GM23338 (cell line): Measurements from ENCODE around the gene KRT78. TPM values are rescaled to one million over a fixed set of nuclear protein-coding genes. Genes with fewer than 3 reads are reported as not detected.

Experiments
- ATAC-seq: fragments of 200-7000 bp; cut with Tn5 transposase; 3 replicates; pipeline ENCODE4 v1.9.1; 2020
- DNase-seq: peaks from one replicate; pipeline ENCODE4 v3.0.0-alpha.2; 2015; ENCODE audit warnings: low spot score
- H2AFZ ChIP-seq: fragments of 200-600 bp; sonication (generic); 2 replicates; pipeline ENCODE4 v1.8.0; 2016; ENCODE audit warnings: antibody characterized with exemption, mild to moderate bottlenecking, moderate library complexity
- H3F3A ChIP-seq: fragments of 200-600 bp; sonication (generic); replicated peaks from 2 replicates; pipeline ENCODE4 v1.8.0; 2017; ENCODE audit warnings: antibody characterized with exemption, mixed run types, low read depth
- H3K27ac ChIP-seq: fragments of 200-600 bp; sonication (generic); 2 replicates; pipeline ENCODE4 v1.6.1; 2016; ENCODE audit warnings: low read depth
- H3K27me3 ChIP-seq: fragments of 200-600 bp; sonication (generic); 2 replicates; pipeline ENCODE4 v1.8.0; 2016; ENCODE audit warnings: mild to moderate bottlenecking, mixed run types, moderate library complexity; ENCODE audit not compliant: insufficient read depth
- H3K36me3 ChIP-seq: fragments of 200-600 bp; sonication (generic); 2 replicates; pipeline ENCODE4 v1.8.0; 2016; ENCODE audit warnings: mild to moderate bottlenecking; ENCODE audit not compliant: insufficient read depth
- H3K4me1 ChIP-seq: fragments of 200-600 bp; sonication (generic); 2 replicates; pipeline ENCODE4 v1.8.0; 2016; ENCODE audit warnings: mild to moderate bottlenecking, moderate library complexity; ENCODE audit not compliant: insufficient read depth
- H3K4me2 ChIP-seq: fragments of 200-600 bp; sonication (generic); 2 replicates; pipeline ENCODE4 v1.7.1; 2017; ENCODE audit warnings: mixed run types
- H3K4me3 ChIP-seq: fragments of 200-600 bp; sonication (generic); 2 replicates; pipeline ENCODE4 v1.6.1; 2016; ENCODE audit warnings: mixed run types
- H3K79me2 ChIP-seq: fragments of 200-600 bp; sonication (generic); replicated peaks from 2 replicates; pipeline ENCODE4 v1.8.0; 2017; ENCODE audit warnings: mild to moderate bottlenecking; ENCODE audit not compliant: insufficient read depth
- H3K9me2 ChIP-seq: fragments of 200-600 bp; sonication (generic); 2 replicates; pipeline ENCODE4 v1.8.0; 2017; ENCODE audit not compliant: insufficient read depth
- H4K20me1 ChIP-seq: fragments of 200-600 bp; sonication (generic); replicated peaks from 2 replicates; pipeline ENCODE4 v1.8.0; 2017; ENCODE audit warnings: mild to moderate bottlenecking; ENCODE audit not compliant: insufficient read depth
- H3K27ac Mint-ChIP-seq: 2 replicates; pipeline ENCODE4 v1.8.0; 2020; ENCODE audit warnings: inconsistent platforms, mild to moderate bottlenecking, moderate library complexity, mixed read lengths
- H3K27me3 Mint-ChIP-seq: 3 replicates; pipeline ENCODE4 v1.8.0; 2022; ENCODE audit warnings: low read depth, mild to moderate bottlenecking, moderate library complexity, mixed read lengths, inconsistent platforms; ENCODE audit not compliant: insufficient read depth, poor library complexity
- H3K36me3 Mint-ChIP-seq: 3 replicates; pipeline ENCODE4 v1.8.0; 2021; ENCODE audit warnings: low read depth, mild to moderate bottlenecking, inconsistent platforms, moderate library complexity, mixed read lengths
- H3K4me1 Mint-ChIP-seq: 3 replicates; pipeline ENCODE4 v1.8.0; 2020; ENCODE audit warnings: mild to moderate bottlenecking, inconsistent platforms, mixed read lengths
- H3K4me3 Mint-ChIP-seq: 3 replicates; pipeline ENCODE4 v1.8.0; 2021; ENCODE audit warnings: moderate library complexity, mild to moderate bottlenecking, inconsistent platforms, mixed read lengths
- H3K9me3 Mint-ChIP-seq: 3 replicates; pipeline ENCODE4 v1.8.0; 2020; ENCODE audit warnings: moderate library complexity, mild to moderate bottlenecking, inconsistent platforms, mixed read lengths
- CREB1 ChIP-seq: fragments of 250-450 bp; sonication (Bioruptor Pico); IDR thresholded peaks from 2 replicates; pipeline ENCODE4 v1.5.0; 2020; ENCODE audit warnings: low read depth, mild to moderate bottlenecking, moderate library complexity
- CTCF ChIP-seq, 2 experiments: fragments of 200-600 bp in 1 of 2; sonication (generic) in 1 of 2; conservative IDR thresholded peaks; 2 replicates each; pipeline versions ENCODE4 v1.5.1 to v1.6.1; 2016 to 2017; ENCODE audit warnings: antibody characterized with exemption in 2 of 2, low read depth in 2 of 2, mild to moderate bottlenecking in 2 of 2, moderate library complexity in 1 of 2
- EZH2phosphoT487 ChIP-seq: fragments of 200-600 bp; sonication (generic); IDR thresholded peaks from one replicate; pipeline ENCODE4 v1.8.1; 2018; ENCODE audit warnings: antibody characterized with exemption; ENCODE audit not compliant: unreplicated experiment
- JUNB ChIP-seq: IDR thresholded peaks from one replicate; pipeline ENCODE4 v1.6.1; 2016; ENCODE audit warnings: antibody characterized with exemption; ENCODE audit not compliant: unreplicated experiment
- NANOG ChIP-seq: IDR thresholded peaks from 2 replicates; pipeline ENCODE4 v1.6.1; 2016; ENCODE audit warnings: antibody characterized with exemption, borderline replicate concordance
- POLR2AphosphoS5 ChIP-seq: IDR thresholded peaks from 2 replicates; pipeline ENCODE4 v1.6.1; 2016; ENCODE audit warnings: antibody characterized with exemption, low read depth
- REST ChIP-seq: IDR thresholded peaks from one replicate; pipeline ENCODE4 v1.6.1; 2018; ENCODE audit warnings: antibody characterized with exemption; ENCODE audit not compliant: unreplicated experiment
- ZNF114 ChIP-seq: fragments of 250-450 bp; sonication (Bioruptor Pico); IDR thresholded peaks from 2 replicates; pipeline ENCODE4 v1.5.0; 2020; ENCODE audit warnings: mild to moderate bottlenecking, moderate library complexity
- polyA plus RNA-seq: library from polyadenylated mRNA; unstranded; fragments of >200 nt; fragmentation: Nextera tagmentation; extraction: Ambion mirVana; gene quantifications from 2 replicates; pipeline ENCODE4 v1.2.1, GENCODE V29; 2016
- total RNA-seq: library from RNA; depleted of rRNA; stranded (reverse); fragments of >200 nt; shearing (Covaris generic); gene quantifications from 2 replicates; pipeline ENCODE4 v1.2.3, GENCODE V29; 2014
- TF ChIP-seq, protein P1 (sequence below): fragments of 250-450 bp; sonication (Bioruptor Pico); IDR thresholded peaks from 2 replicates; pipeline ENCODE4 v1.5.0; 2020; ENCODE audit warnings: mild to moderate bottlenecking, moderate library complexity

The KRT78 gene
- total and polyA plus RNA-seq, 2 experiments from 2014 or later: not detected

DNA sequence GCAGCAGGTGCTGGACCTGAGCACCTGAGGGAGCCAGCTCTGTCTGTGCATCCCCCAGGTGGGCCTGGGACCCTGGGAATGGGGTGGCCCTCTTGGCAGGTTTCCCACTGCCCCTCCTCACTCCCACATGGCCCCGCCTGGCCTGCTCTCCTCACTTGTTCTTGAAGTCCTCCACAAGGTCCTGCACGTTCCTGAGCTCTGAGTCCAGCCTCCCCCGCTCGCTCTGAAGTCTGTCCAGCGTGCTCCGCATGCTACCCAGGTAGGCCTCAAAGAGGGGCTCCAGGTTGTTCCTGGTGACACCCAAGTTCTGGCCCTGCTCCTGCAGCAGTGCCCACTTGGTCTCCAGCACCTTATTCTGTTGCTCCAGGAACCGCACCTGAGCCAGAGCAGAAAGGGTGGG, 17.5 kb downstream of the KRT78 start (continued):
- TF ChIP-seq, protein P1, sequence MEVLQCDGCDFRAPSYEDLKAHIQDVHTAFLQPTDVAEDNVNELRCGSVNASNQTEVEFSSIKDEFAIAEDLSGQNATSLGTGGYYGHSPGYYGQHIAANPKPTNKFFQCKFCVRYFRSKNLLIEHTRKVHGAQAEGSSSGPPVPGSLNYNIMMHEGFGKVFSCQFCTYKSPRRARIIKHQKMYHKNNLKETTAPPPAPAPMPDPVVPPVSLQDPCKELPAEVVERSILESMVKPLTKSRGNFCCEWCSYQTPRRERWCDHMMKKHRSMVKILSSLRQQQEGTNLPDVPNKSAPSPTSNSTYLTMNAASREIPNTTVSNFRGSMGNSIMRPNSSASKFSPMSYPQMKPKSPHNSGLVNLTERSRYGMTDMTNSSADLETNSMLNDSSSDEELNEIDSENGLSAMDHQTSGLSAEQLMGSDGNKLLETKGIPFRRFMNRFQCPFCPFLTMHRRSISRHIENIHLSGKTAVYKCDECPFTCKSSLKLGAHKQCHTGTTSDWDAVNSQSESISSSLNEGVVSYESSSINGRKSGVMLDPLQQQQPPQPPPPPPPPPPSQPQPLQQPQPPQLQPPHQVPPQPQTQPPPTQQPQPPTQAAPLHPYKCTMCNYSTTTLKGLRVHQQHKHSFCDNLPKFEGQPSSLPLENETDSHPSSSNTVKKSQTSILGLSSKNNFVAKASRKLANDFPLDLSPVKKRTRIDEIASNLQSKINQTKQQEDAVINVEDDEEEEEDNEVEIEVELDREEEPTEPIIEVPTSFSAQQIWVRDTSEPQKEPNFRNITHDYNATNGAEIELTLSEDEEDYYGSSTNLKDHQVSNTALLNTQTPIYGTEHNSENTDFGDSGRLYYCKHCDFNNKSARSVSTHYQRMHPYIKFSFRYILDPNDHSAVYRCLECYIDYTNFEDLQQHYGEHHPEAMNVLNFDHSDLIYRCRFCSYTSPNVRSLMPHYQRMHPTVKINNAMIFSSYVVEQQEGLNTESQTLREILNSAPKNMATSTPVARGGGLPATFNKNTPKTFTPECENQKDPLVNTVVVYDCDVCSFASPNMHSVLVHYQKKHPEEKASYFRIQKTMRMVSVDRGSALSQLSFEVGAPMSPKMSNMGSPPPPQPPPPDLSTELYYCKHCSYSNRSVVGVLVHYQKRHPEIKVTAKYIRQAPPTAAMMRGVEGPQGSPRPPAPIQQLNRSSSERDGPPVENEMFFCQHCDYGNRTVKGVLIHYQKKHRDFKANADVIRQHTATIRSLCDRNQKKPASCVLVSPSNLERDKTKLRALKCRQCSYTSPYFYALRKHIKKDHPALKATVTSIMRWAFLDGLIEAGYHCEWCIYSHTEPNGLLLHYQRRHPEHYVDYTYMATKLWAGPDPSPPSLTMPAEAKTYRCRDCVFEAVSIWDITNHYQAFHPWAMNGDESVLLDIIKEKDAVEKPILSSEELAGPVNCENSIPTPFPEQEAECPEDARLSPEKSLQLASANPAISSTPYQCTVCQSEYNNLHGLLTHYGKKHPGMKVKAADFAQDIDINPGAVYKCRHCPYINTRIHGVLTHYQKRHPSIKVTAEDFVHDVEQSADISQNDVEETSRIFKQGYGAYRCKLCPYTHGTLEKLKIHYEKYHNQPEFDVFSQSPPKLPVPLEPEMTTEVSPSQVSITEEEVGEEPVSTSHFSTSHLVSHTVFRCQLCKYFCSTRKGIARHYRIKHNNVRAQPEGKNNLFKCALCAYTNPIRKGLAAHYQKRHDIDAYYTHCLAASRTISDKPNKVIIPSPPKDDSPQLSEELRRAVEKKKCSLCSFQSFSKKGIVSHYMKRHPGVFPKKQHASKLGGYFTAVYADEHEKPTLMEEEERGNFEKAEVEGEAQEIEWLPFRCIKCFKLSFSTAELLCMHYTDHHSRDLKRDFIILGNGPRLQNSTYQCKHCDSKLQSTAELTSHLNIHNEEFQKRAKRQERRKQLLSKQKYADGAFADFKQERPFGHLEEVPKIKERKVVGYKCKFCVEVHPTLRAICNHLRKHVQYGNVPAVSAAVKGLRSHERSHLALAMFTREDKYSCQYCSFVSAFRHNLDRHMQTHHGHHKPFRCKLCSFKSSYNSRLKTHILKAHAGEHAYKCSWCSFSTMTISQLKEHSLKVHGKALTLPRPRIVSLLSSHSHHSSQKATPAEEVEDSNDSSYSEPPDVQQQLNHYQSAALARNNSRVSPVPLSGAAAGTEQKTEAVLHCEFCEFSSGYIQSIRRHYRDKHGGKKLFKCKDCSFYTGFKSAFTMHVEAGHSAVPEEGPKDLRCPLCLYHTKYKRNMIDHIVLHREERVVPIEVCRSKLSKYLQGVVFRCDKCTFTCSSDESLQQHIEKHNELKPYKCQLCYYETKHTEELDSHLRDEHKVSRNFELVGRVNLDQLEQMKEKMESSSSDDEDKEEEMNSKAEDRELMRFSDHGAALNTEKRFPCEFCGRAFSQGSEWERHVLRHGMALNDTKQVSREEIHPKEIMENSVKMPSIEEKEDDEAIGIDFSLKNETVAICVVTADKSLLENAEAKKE (CRISPR knock-in tag): no peak
- TF ChIP-seq POLR2AphosphoS5: no peak
- no peak for TF ChIP-seq EZH2phosphoT487
- no peak for TF ChIP-seq NANOG
- TF ChIP-seq JUNB: no peak
- TF ChIP-seq CTCF (conservative IDR thresholded peaks at IDR 0.05; ENCODE audit: low read depth in 2 of 2): no peak
- TF ChIP-seq CREB1: no peak

DNA sequence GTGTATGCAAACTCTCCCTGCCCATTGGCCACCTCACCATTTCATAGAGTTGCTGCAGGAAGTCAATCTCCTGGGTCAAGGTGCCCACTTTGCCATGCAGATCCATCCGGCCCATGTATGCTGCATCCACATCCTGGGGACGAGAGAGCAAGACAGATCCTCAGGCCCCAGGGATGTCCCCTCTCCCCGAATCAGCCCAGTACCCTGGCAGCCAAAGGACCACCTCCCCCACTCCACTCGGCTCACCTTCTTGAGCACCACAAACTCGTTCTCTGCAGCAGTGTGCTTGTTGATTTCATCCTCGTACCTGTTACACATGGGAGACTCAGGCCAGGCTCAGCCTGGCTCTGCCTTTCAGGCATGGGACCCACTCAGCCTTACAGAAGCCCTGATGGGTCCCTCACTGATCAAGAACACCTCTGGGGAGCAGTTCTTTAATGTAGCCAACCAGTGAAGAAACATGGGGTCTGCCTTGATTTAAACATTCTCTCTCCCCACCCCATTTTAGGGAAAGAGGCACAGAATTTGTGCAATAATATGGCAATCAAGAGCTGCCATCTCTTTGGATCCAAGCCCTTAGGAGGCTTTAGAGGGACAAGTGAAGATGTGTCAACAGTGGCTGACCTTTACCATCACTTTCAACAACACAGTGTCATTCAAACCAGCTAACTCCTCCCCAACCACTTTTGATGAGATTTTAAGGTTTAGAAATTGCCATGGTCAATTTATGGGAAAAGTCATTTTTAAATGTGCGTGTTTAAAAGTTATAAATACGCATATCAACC, 18.6 kb downstream of the KRT78 start:
- H3F3A ChIP-seq: no peaks in the 10 kb centered on the region
- Mint-ChIP-seq H3K27ac (no peak overlapping the region), H3K4me1 (no peaks in the 10 kb centered on the region; the same call in 1 of the 3 replicates), H3K27me3 (peaks cover 6% of the 10 kb centered on the region), H3K9me3 (no peaks in the 10 kb centered on the region; the same call in 1 of the 3 replicates), H3K4me3 (no peak overlapping the region), H3K36me3 (no peaks in the 10 kb centered on the region)
- peaks cover 13% of the 10 kb centered on the region; the same call in 1 of the 2 replicates for H3K9me2 ChIP-seq
- no peaks in the 10 kb centered on the region for H3K4me1 ChIP-seq
- no peak for DNase-seq
- H3K27me3 ChIP-seq: no peaks in the 10 kb centered on the region
- H3K79me2 ChIP-seq: no peaks in the 10 kb centered on the region
- ATAC-seq: no peak
- H3K36me3 ChIP-seq: no peaks in the 10 kb centered on the region
- H2AFZ ChIP-seq: no peak overlapping the region
- no peak overlapping the region for H3K4me3 ChIP-seq
- H3K27ac ChIP-seq: no peak overlapping the region
- H4K20me1 ChIP-seq: no peaks in the 10 kb centered on the region
- TF ChIP-seq REST: no peak
- no peak for TF ChIP-seq JUNB
- no peak for TF ChIP-seq ZNF114 (CRISPR knock-in tag)
- no peak for TF ChIP-seq EZH2phosphoT487
- no peak overlapping the region for H3K4me2 ChIP-seq
